Stimulated activated CD4-positive, alpha-beta T cell treated with anti-CD3 and anti-CD28 coated beads, Interleukin-4, amount 100 ng/mL, for 48 hours (primary cell): ENCODE data around the gene HILPDA.
A peak's percentile ranks its signal among the peaks of the same experiment; 100 is the strongest.
"Not testable (repeated sequence)": the region's sequence is repeated elsewhere in the genome, so short reads cannot be mapped to it uniquely, and the experiment has no call there.

Source experiments
- DNase-seq, 2 donors: peaks; one replicate each; pipeline ENCODE4 v3.0.0-alpha.2; 2020; ENCODE audit warnings: low read depth in 2 of 2

HILPDA gene

DNA sequence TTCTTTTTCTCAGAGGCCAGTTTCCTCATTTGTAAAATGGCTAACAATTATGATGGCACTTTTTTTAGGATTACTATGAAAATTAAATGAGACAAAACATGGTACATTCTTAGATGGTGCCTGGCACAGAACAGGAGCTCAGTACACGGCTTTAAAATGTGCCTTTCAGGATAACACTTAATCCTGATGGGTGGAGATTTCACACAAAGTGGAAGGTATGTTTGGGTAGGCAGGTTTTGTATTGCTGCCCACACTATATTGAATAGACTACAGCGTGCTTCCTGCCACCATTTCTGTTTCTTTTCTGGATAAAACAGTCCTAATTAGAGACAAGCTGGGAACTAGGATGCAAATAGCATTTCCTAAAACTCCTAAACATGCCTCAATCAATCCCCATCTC, 23.9 kb upstream of the HILPDA start:
- DNase-seq: no peak

DNA sequence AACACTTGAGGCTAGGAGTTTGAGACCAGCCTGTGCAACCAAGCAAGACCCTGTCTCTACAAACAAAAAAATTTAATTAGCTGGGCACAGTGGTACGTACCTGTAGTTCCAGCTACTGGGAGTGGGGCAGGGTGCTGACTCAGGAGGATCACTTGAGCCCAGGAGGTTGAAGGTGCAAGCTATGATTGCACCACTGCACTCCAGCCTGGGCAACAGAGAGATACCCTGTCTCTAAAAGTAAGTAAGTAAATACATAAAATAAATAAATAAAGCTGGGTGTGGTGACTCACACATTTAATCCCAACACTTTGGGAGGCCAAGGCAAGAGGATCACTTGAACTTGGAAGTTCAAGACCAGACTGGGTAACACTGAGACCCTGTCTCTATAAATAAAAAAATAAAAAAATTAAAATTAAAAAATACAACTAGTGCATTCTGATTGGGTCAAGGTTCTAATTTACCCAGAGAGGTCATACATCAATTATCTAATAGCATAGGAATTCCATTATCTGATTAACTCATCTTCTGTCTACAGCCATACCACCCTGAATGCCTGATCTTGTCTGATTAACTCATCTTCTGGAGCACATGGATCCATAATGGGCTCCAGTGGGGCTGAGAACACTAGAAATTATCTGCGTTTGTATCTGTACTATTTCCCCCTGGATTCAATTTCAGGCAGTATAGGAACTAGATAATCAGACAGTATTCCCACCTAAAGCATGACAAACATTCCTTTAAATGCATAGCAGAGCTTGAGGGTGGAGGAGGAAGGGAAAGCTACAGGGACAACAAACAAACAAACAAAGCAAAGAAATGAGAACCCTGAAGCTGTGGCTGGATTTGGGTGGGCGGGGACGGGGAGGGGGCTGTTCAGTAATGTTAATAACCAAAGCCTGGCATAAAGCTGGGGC, 21.0 kb upstream of the HILPDA start:
- no peak for DNase-seq

DNA sequence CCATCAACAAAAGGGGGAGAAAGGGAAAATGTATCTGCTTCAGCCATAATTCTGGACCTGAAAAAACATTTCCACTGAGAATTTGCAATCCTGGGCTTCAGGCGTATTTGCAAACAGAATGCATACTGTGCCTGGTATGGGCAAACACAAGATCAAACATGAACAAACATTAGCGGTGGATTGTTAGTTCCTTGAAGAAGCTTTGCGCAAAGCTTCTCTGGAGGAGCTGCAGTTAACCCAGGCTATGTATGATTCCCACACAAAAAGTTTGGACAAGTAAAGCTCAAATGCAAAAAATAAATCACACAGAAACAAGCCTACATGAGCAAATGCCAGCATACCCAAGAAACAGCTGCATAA, 20.4 kb upstream of the HILPDA start:
- no peak for DNase-seq

DNA sequence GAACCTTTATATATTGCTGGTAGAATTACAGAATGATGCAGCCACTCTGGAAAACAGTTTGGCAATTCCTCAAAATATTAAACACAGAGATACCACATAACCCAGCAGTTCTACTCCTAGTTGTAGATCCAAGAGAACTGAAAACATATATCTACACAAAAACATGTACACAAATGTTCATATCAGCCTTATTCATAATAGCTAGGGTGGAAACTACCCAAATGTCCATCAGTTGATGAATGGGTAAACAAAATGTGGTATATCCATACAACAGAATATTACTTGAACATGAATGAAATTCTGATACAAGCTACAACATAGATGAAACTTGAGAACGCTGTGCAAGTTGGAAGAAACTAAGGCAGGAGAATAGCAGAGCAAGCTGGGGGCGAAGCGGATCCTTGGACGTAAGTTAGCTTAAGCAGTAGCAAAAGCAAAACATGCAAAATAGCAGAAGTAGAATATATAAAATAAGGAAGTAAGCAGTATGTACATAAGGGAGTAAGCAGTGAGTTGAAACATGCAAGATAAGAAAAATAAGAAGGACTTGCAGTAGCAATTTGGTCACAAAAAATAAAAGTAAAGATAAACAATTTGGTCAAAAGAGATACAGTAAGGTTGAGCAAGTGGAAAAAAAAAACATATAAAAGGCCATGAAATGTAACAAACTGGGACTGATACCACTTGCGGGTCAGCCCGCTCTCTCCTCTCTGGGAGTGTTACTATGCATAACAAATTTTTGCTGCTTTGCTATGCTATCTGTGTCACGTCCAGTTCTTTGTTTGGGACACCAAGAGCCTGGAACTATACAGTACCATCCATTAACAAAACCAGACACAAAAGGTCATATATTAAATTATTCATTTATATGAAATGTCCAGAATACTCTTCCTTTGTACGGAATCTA, 18.0 kb upstream of the HILPDA start:
- DNase-seq: no peak

DNA sequence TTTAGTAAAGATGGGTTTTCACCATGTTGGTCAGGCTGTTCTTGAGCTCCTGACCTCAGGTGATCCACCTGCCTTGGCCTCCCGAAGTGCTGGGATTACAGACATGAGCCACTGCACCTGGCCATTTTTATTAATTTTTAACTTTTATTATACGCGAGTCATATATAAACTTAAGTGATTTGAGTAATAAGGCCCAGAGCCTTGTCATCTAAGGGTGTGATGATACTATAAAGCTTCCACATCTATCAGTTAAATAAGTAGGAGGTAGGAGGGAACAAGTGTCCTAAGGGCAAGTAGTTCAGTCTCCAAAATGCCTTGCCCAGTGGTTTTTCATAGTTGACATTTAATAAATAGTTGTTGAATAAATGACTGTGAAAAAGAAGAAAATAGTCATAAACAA, 13.3 kb upstream of the HILPDA start:
- DNase-seq: no peak

DNA sequence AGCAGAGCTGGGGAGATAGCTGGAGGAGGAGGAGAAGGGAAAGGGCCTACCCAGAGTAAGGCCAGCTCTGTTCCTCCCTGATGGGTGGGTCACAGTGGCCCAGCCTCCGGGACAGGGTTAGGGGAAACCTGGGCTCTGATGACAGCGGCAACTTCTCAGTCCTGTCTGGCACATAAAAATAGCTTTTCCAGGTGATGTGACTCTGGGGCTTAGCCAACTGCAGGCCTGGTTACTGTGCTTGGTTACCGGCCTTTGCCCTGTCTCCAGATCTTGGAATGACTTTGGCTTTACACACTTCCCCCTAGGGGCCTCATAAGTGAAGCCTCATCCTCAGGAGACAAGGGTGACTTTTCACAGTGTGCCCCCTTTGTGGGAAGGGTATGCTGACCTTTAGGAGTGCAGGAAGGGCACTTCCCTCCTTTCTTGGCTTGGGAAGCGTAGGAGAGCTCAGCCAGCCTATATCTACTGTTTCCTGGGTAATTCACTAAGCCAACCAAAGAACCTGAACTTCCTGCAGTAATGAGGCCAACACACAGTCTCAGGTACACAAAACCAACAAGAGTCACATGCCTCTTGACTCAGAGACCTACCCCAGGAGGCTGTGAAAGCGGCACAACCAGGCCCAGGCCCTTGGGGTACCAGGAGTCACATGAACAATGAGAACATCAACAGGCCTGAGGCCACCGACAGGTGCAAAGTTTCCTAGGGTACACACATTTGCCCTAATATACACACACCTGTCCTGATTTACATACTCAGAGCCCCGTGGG, 11.7 kb upstream of the HILPDA start:
- no peak for DNase-seq

DNA sequence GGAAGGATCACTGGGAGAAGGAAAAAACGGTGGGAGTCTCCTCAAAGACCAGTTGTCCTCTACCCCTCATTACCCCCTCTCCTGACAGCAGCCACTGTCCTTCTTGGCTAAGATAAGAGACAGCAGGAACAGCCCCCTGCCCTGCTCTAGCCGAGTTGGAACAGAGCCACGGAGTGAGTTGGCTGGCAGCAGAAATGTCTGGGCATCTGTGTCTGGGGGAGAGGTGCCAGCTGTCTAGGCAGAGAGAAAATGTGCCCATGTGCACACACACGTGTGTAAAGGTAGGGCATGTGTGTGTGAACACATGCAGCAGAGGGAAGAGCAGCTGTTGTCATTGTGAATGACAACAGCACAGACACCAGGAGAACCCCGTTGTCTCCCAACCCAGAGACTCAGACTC, 9.4 kb upstream of the HILPDA start:
- DNase-seq: no peak

DNA sequence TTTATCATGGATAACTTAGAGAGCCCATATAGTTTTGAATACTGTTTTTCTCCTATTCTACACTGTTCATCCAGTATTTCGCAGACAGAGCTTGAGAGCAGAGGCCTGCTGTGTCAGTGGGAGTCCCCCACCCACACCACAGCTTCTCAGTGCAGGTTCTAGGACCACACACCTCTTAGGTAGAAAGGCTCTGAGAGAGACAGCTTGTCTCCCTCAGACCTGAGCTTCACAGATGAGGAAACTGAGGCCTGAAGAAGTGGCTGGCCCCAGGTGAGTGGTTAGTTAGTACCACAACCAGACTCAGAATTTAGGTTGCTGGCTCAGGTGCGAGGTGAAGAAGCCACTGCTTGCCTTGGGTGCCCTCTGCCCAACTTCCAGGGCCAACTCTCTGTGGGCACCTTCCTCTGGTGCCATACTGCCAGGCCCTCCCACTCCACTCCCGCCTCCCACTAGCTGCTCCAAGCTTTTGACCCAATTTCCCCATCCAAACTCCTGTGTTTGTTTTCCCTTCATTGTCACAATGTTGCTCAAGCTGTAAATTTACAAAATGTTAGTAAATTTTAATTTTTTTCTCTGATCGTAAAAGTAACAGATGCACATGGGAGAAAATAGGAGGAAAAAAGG, 7.6 kb upstream of the HILPDA start:
- DNase-seq: no peak

DNA sequence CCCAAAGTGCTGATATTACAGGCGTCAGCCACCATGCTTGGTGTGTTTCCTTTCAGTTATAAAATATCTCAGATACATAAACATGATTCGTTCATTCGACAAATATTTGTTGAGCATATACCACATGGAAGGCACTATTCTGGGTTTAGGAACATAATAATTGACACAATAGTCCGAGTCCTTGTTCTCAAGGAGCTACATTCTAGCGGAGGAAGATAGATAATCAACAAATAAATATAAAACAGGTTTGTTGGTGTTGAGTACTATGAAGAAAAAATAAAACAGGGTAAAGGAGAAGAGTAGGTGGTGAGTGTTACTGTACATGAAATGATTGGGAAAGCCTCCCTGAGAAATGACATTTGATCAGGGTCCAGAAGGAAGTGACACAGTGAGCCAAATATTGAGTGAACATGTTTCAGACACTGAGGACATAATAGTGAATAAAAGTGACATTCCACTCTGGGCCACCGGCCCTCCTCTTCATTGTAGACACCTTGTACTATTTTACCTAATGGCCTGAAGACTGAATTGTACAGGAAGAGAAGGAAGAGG, 6.9 kb upstream of the HILPDA start:
- no peak for DNase-seq

DNA sequence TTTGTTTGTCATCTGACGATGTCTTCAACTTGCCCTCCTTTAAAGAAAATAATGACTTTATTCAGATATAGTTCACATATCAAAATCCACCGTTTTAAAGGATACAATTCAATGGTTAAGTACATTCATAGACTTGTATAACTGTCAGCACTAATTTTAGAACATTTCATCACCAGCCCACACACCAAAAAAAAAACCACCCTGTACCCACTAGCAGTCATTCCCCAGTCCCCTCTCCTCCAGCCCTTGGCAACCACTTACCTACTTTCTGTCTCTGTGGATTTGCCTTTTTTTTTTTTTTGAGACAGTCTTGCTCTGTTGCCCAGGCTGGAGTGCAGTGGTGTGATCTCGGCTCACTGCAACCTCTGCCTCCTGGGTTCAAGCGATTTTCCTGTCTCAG, 5.3 kb upstream of the HILPDA start:
- DNase-seq: no peak

DNA sequence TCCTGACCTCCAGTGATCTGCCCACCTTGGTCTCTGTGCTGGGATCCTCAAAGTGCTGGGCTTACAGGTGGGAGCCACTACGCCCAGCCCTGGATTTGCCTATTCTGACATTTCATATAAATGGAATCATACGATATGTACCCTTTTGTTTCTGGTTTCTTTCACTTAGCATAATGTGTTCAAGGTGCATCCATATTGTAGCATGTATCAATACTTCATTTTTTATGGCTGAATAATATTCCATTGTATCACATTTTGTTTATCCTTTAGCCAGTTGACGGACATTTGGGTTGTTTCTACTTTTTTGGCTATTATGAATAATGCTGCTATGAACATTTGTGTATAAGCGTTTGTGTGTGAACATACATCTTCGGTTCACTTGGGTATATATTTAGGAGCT, 4.8 kb upstream of the HILPDA start:
- DNase-seq: no peak

DNA sequence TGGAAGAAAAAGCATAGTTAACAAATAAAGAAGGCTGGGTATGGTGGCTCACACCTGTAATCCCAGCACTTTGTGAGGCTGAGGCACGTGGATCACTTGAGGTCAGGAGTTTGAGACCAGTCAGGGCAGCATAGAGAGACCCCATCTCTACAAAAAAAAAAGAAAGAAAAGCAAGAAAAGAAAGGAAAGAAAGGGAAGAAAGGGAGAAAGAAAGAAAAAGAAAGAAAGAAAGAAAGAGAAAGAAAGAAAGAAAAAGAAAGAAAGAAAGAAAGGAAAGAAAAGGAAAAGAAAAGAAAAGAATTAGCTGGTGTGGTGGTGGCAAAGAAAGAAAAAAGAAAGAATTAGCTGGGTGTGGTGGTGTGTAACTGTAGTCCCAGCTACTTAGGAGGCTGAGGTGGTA, 3.1 kb upstream of the HILPDA start:
- no peak for DNase-seq

DNA sequence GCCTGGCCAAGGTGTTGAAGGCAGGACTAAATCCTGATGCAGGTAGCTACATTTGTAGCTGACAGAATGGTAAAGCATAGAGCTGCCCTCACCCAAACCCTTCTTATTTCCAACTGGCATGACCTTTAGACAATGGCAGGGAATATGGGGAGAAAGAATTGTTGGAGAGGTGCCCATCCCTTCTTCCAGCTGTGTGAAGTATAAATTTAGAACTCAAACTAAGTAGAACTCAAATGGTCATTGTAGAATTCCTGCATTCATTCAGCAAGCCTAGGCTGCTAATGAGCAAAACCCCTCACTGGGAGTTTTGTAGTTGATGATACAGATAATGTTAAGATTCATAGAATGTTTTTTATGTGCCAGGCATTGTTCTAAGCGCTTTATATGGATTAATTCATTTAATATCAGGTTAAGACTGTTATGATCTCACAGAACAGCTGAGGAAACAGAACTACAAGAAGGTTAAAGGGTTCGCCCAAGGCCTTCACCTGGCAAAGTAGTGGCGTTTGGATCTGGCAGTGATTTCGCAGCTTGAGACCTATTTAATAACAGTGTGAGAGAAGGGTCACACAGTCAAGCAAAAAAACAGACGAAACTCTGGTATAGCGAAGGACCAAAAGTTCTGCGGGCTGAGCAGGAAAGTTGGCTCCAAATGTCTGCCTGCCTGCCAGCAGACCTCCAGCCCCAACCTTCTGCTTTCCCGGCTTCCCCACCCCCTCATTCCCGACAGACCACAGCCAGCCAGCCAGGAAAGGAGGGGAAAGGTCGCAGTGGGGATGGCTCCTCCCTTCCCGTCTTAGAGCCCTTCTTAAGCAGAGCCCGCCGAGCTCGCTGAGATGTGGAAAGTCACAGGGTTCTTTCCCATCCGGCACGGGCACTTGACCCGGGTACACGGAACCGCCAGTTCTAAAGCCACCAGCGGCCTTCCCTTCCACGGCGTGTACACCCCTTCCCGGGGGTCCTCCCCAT, 1.6 kb upstream of the HILPDA start:
- no peak for DNase-seq

DNA sequence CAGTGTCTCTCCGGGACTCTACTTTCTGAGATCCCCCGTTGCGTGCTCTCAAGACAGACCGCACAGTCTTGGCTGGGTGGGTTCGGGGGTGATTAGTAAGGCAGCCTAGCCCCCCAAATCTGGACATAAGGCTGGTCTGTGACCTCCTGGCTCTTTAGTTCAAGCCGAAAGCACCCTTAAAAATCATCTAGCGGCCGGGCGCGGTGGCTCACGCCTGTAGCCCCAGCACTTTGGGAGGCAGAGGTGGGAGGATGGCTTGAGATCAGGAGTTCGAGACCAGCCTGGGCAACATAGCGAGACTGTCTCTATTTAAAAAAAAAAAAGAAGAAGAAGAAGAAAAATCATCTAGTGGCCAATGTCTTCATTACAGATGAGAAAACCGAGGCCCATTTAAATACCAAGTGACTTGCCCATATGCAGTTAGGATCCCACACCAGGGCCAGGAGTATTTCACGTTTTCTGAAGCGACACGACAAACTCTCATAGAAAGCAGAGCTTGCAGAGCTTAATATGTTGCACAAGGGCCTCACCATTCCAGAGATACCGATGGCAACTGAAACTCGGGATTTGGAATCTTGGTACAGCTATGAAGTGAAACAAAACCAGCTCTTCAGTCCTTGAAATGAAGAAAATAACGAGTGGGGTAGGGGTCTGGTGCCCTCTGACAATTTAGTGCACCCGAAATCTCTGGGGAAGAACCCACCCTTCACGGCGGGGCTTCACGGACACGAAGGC, 703 bp upstream of the HILPDA start:
- DNase-seq: no peak

DNA sequence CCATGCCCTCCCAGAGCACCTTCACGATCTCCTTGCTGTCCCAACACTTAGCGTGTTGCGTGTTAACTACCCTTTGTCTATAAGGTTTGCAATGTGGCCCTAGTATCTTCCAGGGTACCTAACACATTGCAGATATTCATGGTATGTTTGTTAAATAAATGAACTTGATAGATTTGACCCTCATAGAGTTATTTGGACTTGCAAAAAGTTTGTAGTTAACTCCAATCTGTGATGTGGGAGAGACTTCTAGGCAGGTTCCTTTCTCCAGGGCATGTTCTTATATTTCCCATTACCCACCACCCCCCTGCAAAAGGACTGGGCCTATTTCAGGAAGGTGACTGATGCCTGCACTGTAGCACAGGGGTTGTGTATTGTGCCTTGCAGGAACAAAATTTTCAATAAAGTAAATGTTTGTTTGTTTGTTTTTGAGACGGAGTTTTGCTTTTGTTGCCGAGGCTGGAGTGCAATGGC, 612 bp downstream of the HILPDA start:
- DNase-seq: no peak

DNA sequence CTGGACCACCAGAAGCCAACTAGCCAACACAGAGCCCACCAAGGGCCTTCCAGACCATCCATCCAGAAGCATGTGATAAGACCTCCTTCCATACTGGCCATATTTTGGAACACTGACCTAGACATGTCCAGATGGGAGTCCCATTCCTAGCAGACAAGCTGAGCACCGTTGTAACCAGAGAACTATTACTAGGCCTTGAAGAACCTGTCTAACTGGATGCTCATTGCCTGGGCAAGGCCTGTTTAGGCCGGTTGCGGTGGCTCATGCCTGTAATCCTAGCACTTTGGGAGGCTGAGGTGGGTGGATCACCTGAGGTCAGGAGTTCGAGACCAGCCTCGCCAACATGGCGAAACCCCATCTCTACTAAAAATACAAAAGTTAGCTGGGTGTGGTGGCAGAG, 1.7 kb downstream of the HILPDA start:
- DNase-seq: not testable (repeated sequence)

DNA sequence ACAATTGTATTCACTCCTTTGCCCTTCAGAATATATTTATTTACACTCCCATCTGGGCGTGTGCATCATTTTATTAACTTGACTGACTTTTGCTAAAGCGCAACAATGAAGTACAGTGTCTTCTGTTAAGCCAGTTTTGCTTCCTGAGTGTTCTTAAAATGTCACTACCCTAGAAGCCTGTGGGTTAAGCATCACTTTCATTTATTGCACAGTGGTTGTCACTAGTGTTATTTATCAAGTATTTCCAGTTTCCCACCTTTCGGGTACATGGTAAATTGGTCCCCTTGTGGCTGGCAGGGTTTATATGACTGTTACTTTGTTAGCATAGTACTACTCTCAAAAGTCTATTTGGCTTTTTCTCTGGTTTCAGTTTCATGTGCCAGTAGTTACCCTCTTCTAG, 3.3 kb downstream of the HILPDA start:
- DNase-seq: peak in 1 of 2 donors; percentile 24

DNA sequence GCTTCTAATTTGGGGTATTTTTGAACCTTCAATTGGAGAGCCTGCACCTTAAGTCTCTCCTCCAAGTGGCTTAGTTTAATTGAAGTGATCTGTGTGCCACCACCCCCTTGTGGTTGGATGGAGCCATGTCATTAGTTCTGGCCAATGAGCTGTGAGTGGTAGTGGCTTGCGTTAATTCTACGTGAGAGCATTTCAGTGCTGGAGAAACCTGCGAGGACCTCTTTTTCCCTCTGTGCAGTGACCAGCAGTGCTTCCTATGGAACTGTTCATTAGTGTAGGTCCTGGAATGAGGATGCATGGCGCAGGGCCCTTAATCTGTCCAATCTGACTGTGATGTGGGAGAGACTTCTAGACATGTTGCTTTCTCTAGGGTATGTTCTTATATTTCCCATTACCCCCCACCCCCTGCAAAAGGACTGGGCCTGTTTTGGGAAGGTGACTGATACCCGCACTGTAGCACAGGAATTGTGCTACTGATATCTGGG, 3.8 kb downstream of the HILPDA start:
- peak in 1 of 2 donors; percentile 30 for DNase-seq

DNA sequence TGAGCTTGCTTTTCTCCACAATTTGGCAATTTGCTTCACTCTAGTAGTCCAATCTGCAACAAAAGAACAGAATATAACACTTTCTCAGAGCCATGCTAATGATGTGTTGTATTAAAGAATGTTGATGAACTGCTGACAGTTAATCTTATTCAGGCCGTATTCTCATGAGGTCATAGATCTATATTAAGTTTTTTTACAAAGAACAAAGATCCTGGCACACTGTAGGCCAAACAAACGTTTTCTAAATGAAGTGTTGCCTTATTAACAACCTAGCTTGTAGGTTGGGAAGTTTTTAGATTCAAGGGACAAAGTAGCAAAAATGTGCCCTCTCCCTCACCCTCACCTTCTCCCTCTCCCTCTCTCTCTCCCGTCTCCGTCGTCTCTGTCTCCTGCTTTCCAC, 6.8 kb downstream of the HILPDA start:
- DNase-seq: no peak
